Urinary bladder (tissue), 4 donors: ENCODE results near the gene NCOR2. TPM values are rescaled to one million over a fixed set of nuclear protein-coding genes. Genes with fewer than 3 reads are reported as not detected.

ENCODE experiments used
- DNase-seq: peaks from one replicate; pipeline ENCODE4 v3.0.0-alpha.2; 2015; ENCODE audit errors: extremely low spot score
- H3K27ac ChIP-seq: one replicate; pipeline ENCODE4 v1.5.1; 2013; ENCODE audit warnings: low read depth, mild to moderate bottlenecking, moderate library complexity
- H3K36me3 ChIP-seq: one replicate; pipeline ENCODE4 v1.6.1; 2013; ENCODE audit warnings: mild to moderate bottlenecking, moderate library complexity; ENCODE audit not compliant: insufficient read depth
- H3K4me1 ChIP-seq: one replicate; pipeline ENCODE4 v1.6.1; 2013; ENCODE audit warnings: mild to moderate bottlenecking, moderate library complexity; ENCODE audit not compliant: insufficient read depth
- H3K4me3 ChIP-seq: one replicate; pipeline ENCODE4 v1.5.1; 2013; ENCODE audit warnings: low read depth, low read length
- WGBS: extraction: QIAGEN DNeasy Blood & Tissue Kit; methylation state at CpG from one replicate; pipeline ENCODE4 v1.1.7; 2013; 5-methylcytosine and 5-hydroxymethylcytosine counted together
- polyA plus RNA-seq: library from polyadenylated mRNA; stranded (reverse); fragments of 200-250 nt; gene quantifications from one replicate; pipeline ENCODE4 v1.2.3, GENCODE V29; 2013
- total RNA-seq: library from RNA; depleted of rRNA; stranded (reverse); fragments of >200 nt; gene quantifications from one replicate; pipeline ENCODE4 v1.2.3, GENCODE V29; 2014
- donor health status: healthy with polysubstance abuse.
- donor health status: healthy.

Gene NCOR2
- total RNA-seq: 46.8 TPM
- polyA plus RNA-seq: 105 TPM

GRCh38 chr12:124566997-124567672 lies at the start of gene NCOR2:
Gene NCOR2, minus strand, starts transcription at chr12:124567612. Its CDS starts 72,361 bp downstream, at chr12:124495251.
- WGBS: under 1% methylated on average over 82 of the region's 106 CpGs
- no peak for DNase-seq
- H3K36me3 ChIP-seq: no peaks in the 10 kb centered on the region
- H3K4me3 ChIP-seq: peak within 1 kb of the TSS; percentile 97
- peak within 1 kb of the TSS; percentile 93 for H3K27ac ChIP-seq
- peaks cover 5% of the 10 kb centered on the region for H3K4me1 ChIP-seq

- DNase-seq: no peak
- no peaks in the 10 kb centered on the region for H3K4me1 ChIP-seq
- H3K4me3 ChIP-seq: no peak overlapping the region
- no peaks in the 10 kb centered on the region for H3K36me3 ChIP-seq
- 75% methylated on average over 20 of the region's 20 CpGs for WGBS
- H3K27ac ChIP-seq: no peak overlapping the region
Measured at GRCh38 chr12:124616394-124617221, 49.2 kb upstream of the NCOR2 start.

- 92% methylated on average over 6 of the region's 6 CpGs for WGBS
- DNase-seq: no peak
- Histone ChIP-seq H3K36me3 (no peaks in the 10 kb centered on the region), H3K27ac (no peak overlapping the region), H3K4me3 (no peak overlapping the region), H3K4me1 (no peaks in the 10 kb centered on the region)
Measured at GRCh38 chr12:124614512-124615292, 47.3 kb upstream of the NCOR2 start.

- no peaks in the 10 kb centered on the region for H3K4me1 ChIP-seq
- peak; percentile 56 for DNase-seq
- no peak overlapping the region for H3K27ac ChIP-seq
- 41% methylated on average over 3 of the region's 3 CpGs for WGBS
- H3K36me3 ChIP-seq: no peaks in the 10 kb centered on the region
- H3K4me3 ChIP-seq: no peak overlapping the region
Measured at GRCh38 chr12:124613151-124613585, 45.8 kb upstream of the NCOR2 start.

GRCh38 chr12:124612410-124612680 lies 44.9 kb upstream of the NCOR2 start:
- no peak overlapping the region for H3K27ac ChIP-seq
- DNase-seq: no peak
- H3K4me3 ChIP-seq: no peak overlapping the region
- WGBS: 80% methylated on average over 4 of the region's 4 CpGs
- no peaks in the 10 kb centered on the region for H3K4me1 ChIP-seq
- H3K36me3 ChIP-seq: no peaks in the 10 kb centered on the region

GRCh38 chr12:124611559-124612409 lies 44.4 kb upstream of the NCOR2 start:
- Histone ChIP-seq H3K27ac (no peak overlapping the region), H3K4me1 (no peaks in the 10 kb centered on the region), H3K36me3 (no peaks in the 10 kb centered on the region), H3K4me3 (no peak overlapping the region)
- no peak for DNase-seq
- WGBS: 92% methylated on average over 15 of the region's 15 CpGs

- 94% methylated on average over 23 of the region's 23 CpGs for WGBS
- H3K27ac ChIP-seq: no peak overlapping the region
- H3K4me1 ChIP-seq: no peaks in the 10 kb centered on the region
- no peaks in the 10 kb centered on the region for H3K36me3 ChIP-seq
- H3K4me3 ChIP-seq: no peak overlapping the region
- DNase-seq: no peak
Measured at GRCh38 chr12:124610629-124611558, 43.5 kb upstream of the NCOR2 start.

- 90% methylated on average over 9 of the region's 9 CpGs for WGBS
- H3K27ac ChIP-seq: no peak overlapping the region
- DNase-seq: no peak
- H3K36me3 ChIP-seq: no peaks in the 10 kb centered on the region
- no peak overlapping the region for H3K4me3 ChIP-seq
- no peaks in the 10 kb centered on the region for H3K4me1 ChIP-seq
Measured at GRCh38 chr12:124610021-124610612, 42.7 kb upstream of the NCOR2 start.

- Histone ChIP-seq H3K27ac (no peak overlapping the region), H3K4me1 (no peaks in the 10 kb centered on the region), H3K36me3 (no peaks in the 10 kb centered on the region), H3K4me3 (no peak overlapping the region)
- WGBS: 41% methylated on average over 32 of the region's 32 CpGs
- DNase-seq: peak; percentile 83
Measured at GRCh38 chr12:124609041-124609989, 41.9 kb upstream of the NCOR2 start.

- H3K27ac ChIP-seq: no peak overlapping the region
- DNase-seq: no peak
- H3K4me3 ChIP-seq: no peak overlapping the region
- no peaks in the 10 kb centered on the region for H3K36me3 ChIP-seq
- WGBS: 79% methylated on average over 10 of the region's 10 CpGs
- H3K4me1 ChIP-seq: no peaks in the 10 kb centered on the region
Measured at GRCh38 chr12:124608450-124608870, 41.0 kb upstream of the NCOR2 start.

- H3K4me1 ChIP-seq: no peaks in the 10 kb centered on the region
- H3K4me3 ChIP-seq: no peak overlapping the region
- H3K27ac ChIP-seq: no peak overlapping the region
- no peak for DNase-seq
- WGBS: 94% methylated on average over 23 of the region's 23 CpGs
- no peaks in the 10 kb centered on the region for H3K36me3 ChIP-seq
Measured at GRCh38 chr12:124607681-124608425, 40.4 kb upstream of the NCOR2 start.
